GM12872 (cell line): Measurements from ENCODE around the gene RPS25.

ENCODE experiments used
- TF ChIP-seq, protein P1 (sequence below): IDR thresholded peaks from 3 replicates; pipeline ENCODE4 v1.5.1; 2011; ENCODE audit warnings: low read depth, mild to moderate bottlenecking, low read length, moderate library complexity; ENCODE audit not compliant: insufficient read depth

The RPS25 gene

GRCh38 chr11:119026970-119027369, 8.8 kb upstream of the RPS25 start:
- TF ChIP-seq, protein P1, sequence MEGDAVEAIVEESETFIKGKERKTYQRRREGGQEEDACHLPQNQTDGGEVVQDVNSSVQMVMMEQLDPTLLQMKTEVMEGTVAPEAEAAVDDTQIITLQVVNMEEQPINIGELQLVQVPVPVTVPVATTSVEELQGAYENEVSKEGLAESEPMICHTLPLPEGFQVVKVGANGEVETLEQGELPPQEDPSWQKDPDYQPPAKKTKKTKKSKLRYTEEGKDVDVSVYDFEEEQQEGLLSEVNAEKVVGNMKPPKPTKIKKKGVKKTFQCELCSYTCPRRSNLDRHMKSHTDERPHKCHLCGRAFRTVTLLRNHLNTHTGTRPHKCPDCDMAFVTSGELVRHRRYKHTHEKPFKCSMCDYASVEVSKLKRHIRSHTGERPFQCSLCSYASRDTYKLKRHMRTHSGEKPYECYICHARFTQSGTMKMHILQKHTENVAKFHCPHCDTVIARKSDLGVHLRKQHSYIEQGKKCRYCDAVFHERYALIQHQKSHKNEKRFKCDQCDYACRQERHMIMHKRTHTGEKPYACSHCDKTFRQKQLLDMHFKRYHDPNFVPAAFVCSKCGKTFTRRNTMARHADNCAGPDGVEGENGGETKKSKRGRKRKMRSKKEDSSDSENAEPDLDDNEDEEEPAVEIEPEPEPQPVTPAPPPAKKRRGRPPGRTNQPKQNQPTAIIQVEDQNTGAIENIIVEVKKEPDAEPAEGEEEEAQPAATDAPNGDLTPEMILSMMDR: no peak

DNA sequence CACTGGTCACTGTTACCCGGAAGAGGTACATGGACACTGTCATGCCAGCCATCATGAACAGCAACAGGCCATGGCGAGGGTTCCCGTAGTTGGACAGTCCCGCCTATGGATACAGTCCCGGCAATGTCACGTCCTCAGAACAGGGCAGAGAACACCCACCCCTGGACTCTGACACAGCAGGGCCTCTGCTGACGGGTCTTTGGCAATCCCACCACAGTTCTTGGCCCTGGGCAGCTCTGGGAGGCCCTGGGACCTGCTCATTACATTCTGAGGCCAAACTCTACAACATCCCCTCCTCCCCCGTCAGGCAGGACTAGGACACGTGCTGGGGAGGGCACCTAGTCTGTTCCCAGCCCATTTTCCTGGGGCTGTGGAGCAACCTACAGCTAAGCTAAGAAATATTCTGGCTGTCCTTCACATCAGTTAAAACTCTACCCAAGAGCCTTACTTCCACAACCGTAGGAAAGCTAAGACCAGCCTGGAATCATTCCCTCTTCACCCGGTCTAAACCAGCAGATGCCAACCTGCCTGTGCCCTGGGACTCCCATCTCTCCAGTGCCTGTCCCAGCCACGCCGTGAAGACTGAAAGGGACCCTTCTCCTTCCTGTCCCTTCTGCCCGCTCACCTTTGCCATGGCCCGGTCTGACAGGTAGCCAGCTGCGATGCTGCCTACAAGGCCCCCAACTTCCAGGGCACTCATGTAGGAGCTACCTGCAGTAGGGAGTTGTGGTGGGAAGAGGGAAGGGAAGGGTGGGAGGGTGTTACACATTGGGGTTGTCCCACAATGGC, 8.0 kb upstream of the RPS25 start:
- TF ChIP-seq, protein P1: no peak

- TF ChIP-seq, protein P1: no peak
Observed at GRCh38 chr11:119025541-119025940, 7.4 kb upstream of the RPS25 start.

DNA sequence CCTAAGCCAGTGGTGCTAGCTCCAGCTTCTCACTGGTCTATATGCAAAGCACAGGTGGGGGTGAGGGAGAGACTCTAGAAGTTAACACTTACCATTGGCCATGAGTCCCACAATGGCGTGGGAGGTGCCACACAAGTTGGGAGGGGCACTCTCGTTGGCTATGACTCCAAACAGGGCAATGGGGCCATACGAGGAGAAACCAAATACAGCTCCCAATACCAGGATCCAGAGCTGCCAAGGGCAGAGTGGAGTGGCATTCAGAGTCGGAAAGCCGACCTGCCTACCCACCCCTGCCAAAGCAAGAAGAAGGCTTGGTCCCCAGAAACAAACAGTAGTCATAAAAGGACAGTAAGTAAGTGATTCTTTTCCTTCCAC, 6.9 kb upstream of the RPS25 start:
- TF ChIP-seq, protein P1: no peak

DNA sequence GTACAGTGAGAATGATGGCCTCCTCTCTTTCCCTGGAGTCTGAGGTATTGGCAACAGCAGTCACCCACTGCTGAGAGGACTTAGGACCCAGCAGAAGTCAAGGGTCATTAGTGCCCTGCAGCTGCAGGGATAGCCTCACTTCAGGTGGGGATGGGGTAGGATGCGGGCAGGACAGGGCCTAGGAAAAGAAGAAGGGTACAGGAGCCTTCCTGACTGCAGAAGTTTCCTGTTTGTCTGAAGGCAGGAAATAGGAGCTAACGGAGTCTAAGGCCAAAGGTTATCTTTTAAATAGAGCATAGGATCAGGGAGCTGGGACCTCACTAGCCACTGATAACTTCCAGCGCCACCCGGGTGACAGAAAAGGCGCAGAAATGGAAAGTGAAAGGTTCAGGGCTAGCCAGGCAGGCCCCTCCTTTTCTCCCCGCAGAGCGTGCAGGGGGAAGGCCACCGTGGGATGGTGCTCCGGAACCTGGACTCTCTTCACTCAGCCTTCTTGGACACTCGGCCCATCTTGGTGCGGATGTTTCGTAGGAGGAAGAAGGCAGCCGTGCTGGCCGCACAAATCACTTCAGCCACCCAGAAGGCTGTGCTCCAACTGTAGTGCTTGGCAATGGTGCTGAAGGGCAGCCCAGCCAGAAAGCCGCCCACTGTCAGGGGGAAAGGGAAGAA, 6.4 kb upstream of the RPS25 start:
- TF ChIP-seq, protein P1: no peak

DNA sequence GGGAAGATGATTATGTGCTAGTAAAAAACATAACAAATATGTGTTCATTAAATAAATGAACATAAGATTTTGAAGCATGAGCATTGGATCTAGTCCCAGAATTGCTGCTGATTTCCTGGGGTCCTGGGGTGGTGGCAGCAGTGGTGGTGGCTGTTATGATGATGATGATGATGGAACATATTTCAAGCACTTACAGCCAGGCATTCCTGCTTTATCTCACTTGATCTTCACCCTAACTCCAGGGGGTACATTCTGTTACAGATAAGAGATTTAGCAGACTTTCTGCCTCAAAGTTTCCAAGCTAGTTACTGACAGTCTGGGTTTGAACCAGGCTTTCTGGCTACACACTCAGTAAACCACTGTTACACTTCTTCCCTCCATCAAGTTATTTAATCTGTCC, 5.6 kb upstream of the RPS25 start:
- TF ChIP-seq, protein P1: no peak

DNA sequence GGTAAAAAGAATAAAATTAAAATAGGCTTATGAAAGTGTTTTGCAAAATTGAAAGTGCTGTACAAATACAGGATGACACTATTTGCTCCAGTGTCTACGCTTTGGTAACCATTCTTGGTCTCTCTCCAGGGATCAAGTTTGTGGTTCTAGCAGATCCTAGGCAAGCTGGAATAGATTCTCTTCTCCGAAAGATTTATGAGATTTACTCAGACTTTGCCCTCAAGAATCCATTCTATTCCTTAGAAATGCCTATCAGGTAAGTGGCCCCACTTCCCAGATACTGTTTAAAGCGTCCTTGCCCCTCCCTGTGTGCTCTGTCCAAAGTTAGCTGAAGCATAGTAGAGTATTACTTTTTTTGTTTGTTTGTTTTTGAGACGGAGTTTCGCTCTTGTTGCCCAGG, 3.5 kb upstream of the RPS25 start:
- TF ChIP-seq, protein P1: no peak
